K562 (cell line): ENCODE measurements around the gene ZKSCAN5. TPM values are rescaled to one million over a fixed set of nuclear protein-coding genes. Genes with fewer than 3 reads are reported as not detected.

Source experiments
- LCOR ChIP-seq: sonication (generic); formaldehyde crosslinking; IDR thresholded peaks from 2 replicates; pipeline ENCODE4 v1.8.0; 2022; ENCODE audit warnings: mild to moderate bottlenecking, missing genetic modification reagents
- NR2C1 ChIP-seq, 2 experiments: fragments of 450-650 bp; IDR thresholded peaks; 2 replicates each; pipeline ENCODE4 v1.6.1; 2017; ENCODE audit warnings: mild to moderate bottlenecking in 2 of 2, antibody characterized with exemption in 1 of 2, inconsistent platforms in 1 of 2, missing compliant biosample characterization in 1 of 2, missing genetic modification characterization in 1 of 2
- YBX1 ChIP-seq: fragments of 450-650 bp; IDR thresholded peaks from 2 replicates; pipeline ENCODE4 v1.7.1; 2016; ENCODE audit warnings: mild to moderate bottlenecking
- ZNF239 ChIP-seq: fragments of 250-450 bp; sonication (Bioruptor Pico); IDR thresholded peaks from 2 replicates; pipeline ENCODE4 v1.4.0; 2020; ENCODE audit warnings: mild to moderate bottlenecking
- polyA plus RNA-seq, 8 experiments: library from polyadenylated mRNA; depleted of rRNA in 4 of 8; stranded (reverse) in 5 of 8; unstranded in 3 of 8; fragments of >200 nt; fragmentation: Nextera tagmentation in 2 of 8; fragmentation: Illumina TruSeq in 1 of 8; extraction: Ambion mirVana in 2 of 8; extraction: Trizol in 1 of 8; gene quantifications; 2 replicates each; pipeline versions ENCODE4 v1.2.1 to v1.2.3, GENCODE V29; 2011 to 2014; ENCODE audit warnings: inconsistent platforms in 1 of 8, missing spikeins in 1 of 8
- total RNA-seq, 7 experiments: library from RNA; depleted of rRNA in 6 of 7; stranded (reverse); fragments of >200 nt in 6 of 7; fragmentation: Illumina TruSeq in 2 of 7; extraction: Trizol in 2 of 7; gene quantifications; 2 replicates each; pipeline versions ENCODE4 v1.2.1 to v1.2.3, GENCODE V29; 2011 to 2021; ENCODE audit warnings: low replicate concordance in 1 of 7
- TF ChIP-seq, protein P1 (sequence below): fragments of 450-650 bp; IDR thresholded peaks from 2 replicates; pipeline ENCODE4 v1.6.1; 2016; ENCODE audit warnings: mild to moderate bottlenecking, moderate library complexity

ZKSCAN5 gene
- total and polyA plus RNA-seq, 9 of the 15 experiments (the other 6 are each of a cell fraction or from before 2014, with no cell fraction given), result 4.2 to 19.0 (median 15.0) TPM

DNA sequence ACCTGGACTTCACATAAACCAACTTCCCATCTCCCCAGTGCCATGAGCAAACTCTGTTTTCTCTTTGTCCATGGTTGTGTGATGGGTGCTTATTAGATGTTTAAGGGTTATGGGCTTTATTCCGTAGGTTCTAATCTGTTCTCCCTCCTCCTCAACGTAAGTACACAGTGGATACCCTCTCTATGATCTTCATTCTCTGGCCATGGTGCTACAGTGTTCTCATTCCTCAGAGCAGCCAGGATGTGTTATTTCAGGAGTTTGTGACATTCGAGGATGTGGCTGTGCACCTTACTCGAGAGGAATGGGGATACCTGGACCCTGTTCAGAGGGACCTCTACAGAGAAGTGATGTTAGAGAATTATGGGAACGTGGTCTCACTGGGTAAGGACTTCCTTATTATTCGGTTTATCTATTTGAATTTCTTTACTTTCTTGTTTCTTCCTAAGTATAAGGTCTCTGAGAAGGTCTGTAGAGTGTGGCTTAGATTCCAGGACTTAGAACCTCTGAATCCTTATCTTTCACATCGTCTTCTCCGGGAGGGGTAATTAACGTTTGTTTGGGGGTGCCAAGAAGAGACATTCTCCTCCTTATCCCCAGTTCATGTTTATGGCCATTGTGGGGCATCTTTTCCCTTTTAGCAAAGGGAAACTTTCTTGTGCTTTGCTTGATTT is 57.8 kb downstream of the ZKSCAN5 start (continued):
- TF ChIP-seq, protein P1, sequence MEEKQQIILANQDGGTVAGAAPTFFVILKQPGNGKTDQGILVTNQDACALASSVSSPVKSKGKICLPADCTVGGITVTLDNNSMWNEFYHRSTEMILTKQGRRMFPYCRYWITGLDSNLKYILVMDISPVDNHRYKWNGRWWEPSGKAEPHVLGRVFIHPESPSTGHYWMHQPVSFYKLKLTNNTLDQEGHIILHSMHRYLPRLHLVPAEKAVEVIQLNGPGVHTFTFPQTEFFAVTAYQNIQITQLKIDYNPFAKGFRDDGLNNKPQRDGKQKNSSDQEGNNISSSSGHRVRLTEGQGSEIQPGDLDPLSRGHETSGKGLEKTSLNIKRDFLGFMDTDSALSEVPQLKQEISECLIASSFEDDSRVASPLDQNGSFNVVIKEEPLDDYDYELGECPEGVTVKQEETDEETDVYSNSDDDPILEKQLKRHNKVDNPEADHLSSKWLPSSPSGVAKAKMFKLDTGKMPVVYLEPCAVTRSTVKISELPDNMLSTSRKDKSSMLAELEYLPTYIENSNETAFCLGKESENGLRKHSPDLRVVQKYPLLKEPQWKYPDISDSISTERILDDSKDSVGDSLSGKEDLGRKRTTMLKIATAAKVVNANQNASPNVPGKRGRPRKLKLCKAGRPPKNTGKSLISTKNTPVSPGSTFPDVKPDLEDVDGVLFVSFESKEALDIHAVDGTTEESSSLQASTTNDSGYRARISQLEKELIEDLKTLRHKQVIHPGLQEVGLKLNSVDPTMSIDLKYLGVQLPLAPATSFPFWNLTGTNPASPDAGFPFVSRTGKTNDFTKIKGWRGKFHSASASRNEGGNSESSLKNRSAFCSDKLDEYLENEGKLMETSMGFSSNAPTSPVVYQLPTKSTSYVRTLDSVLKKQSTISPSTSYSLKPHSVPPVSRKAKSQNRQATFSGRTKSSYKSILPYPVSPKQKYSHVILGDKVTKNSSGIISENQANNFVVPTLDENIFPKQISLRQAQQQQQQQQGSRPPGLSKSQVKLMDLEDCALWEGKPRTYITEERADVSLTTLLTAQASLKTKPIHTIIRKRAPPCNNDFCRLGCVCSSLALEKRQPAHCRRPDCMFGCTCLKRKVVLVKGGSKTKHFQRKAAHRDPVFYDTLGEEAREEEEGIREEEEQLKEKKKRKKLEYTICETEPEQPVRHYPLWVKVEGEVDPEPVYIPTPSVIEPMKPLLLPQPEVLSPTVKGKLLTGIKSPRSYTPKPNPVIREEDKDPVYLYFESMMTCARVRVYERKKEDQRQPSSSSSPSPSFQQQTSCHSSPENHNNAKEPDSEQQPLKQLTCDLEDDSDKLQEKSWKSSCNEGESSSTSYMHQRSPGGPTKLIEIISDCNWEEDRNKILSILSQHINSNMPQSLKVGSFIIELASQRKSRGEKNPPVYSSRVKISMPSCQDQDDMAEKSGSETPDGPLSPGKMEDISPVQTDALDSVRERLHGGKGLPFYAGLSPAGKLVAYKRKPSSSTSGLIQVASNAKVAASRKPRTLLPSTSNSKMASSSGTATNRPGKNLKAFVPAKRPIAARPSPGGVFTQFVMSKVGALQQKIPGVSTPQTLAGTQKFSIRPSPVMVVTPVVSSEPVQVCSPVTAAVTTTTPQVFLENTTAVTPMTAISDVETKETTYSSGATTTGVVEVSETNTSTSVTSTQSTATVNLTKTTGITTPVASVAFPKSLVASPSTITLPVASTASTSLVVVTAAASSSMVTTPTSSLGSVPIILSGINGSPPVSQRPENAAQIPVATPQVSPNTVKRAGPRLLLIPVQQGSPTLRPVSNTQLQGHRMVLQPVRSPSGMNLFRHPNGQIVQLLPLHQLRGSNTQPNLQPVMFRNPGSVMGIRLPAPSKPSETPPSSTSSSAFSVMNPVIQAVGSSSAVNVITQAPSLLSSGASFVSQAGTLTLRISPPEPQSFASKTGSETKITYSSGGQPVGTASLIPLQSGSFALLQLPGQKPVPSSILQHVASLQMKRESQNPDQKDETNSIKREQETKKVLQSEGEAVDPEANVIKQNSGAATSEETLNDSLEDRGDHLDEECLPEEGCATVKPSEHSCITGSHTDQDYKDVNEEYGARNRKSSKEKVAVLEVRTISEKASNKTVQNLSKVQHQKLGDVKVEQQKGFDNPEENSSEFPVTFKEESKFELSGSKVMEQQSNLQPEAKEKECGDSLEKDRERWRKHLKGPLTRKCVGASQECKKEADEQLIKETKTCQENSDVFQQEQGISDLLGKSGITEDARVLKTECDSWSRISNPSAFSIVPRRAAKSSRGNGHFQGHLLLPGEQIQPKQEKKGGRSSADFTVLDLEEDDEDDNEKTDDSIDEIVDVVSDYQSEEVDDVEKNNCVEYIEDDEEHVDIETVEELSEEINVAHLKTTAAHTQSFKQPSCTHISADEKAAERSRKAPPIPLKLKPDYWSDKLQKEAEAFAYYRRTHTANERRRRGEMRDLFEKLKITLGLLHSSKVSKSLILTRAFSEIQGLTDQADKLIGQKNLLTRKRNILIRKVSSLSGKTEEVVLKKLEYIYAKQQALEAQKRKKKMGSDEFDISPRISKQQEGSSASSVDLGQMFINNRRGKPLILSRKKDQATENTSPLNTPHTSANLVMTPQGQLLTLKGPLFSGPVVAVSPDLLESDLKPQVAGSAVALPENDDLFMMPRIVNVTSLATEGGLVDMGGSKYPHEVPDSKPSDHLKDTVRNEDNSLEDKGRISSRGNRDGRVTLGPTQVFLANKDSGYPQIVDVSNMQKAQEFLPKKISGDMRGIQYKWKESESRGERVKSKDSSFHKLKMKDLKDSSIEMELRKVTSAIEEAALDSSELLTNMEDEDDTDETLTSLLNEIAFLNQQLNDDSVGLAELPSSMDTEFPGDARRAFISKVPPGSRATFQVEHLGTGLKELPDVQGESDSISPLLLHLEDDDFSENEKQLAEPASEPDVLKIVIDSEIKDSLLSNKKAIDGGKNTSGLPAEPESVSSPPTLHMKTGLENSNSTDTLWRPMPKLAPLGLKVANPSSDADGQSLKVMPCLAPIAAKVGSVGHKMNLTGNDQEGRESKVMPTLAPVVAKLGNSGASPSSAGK, result no peak
- TF ChIP-seq LCOR (CRISPR knock-in tag), result 0 out of 2 replicates have a peak, but pooled peaks have one; percentile 4
- TF ChIP-seq ZNF239 (CRISPR knock-in tag), result peak; percentile 90
- no peak for TF ChIP-seq YBX1
- TF ChIP-seq NR2C1 (IDR thresholded peaks at IDR 0.05), result 0 out of 2 replicates have a peak, but pooled peaks have one; percentile 1
- no peak for TF ChIP-seq NR2C1 (tag; IDR thresholded peaks at IDR 0.05)
